Measurements from ENCODE around the gene NINL. TPM values are rescaled to one million over a fixed set of nuclear protein-coding genes. Genes with fewer than 3 reads are reported as not detected.
"Not testable (repeated sequence)": the region's sequence is repeated elsewhere in the genome, so short reads cannot be mapped to it uniquely, and the experiment has no call there.

NINL gene
- polyA plus RNA-seq, 1 donor: 30.9 TPM

GRCh38 chr20:25504366-25505135 is 80.8 kb downstream of the NINL start:
- Histone ChIP-seq H3K27me3 (ENCODE audit: control insufficient read depth, insufficient read depth, low read length) (no peaks in the 10 kb centered on the region), H3K27ac (ENCODE audit: low read length) (no peak overlapping the region), H3K36me3 (ENCODE audit: control insufficient read depth, insufficient read depth, low read length) (peaks cover 43% of the 10 kb centered on the region), H3K4me3 (ENCODE audit: low read length) (no peak overlapping the region), H3K9me3 (ENCODE audit: control insufficient read depth, low read depth, low read length) (no peaks in the 10 kb centered on the region), H3K4me1 (ENCODE audit: control insufficient read depth, insufficient read depth, low read length) (peaks cover 17% of the 10 kb centered on the region)
- no peak for DNase-seq
- no CpG with 5 or more reads among the region's 15 CpGs for WGBS (ENCODE audit: insufficient coverage, low lambda C conversion rate)

GRCh38 chr20:25503936-25504335 is 81.4 kb downstream of the NINL start:
- peaks cover 40% of the 10 kb centered on the region for H3K36me3 ChIP-seq (ENCODE audit: control insufficient read depth, insufficient read depth, low read length)
- DNase-seq: no peak
- H3K4me1 ChIP-seq (ENCODE audit: control insufficient read depth, insufficient read depth, low read length): peaks cover 17% of the 10 kb centered on the region
- H3K27ac ChIP-seq (ENCODE audit: low read length): no peak overlapping the region
- no peak overlapping the region for H3K4me3 ChIP-seq (ENCODE audit: low read length)
- no CpG with 5 or more reads among the region's 12 CpGs for WGBS (ENCODE audit: insufficient coverage, low lambda C conversion rate)
- H3K27me3 ChIP-seq (ENCODE audit: control insufficient read depth, insufficient read depth, low read length): no peaks in the 10 kb centered on the region
- H3K9me3 ChIP-seq (ENCODE audit: control insufficient read depth, low read depth, low read length): no peaks in the 10 kb centered on the region

- H3K27me3 ChIP-seq (ENCODE audit: control insufficient read depth, insufficient read depth, low read length); H3K27ac ChIP-seq (ENCODE audit: low read length); H3K4me3 ChIP-seq (ENCODE audit: low read length); DNase-seq; H3K9me3 ChIP-seq (ENCODE audit: control insufficient read depth, low read depth, low read length): not testable (repeated sequence)
- Histone ChIP-seq H3K36me3 (ENCODE audit: control insufficient read depth, insufficient read depth, low read length) (peaks cover 41% of the 10 kb centered on the region), H3K4me1 (ENCODE audit: control insufficient read depth, insufficient read depth, low read length) (peaks cover 11% of the 10 kb centered on the region)
- WGBS (ENCODE audit: insufficient coverage, low lambda C conversion rate): no CpG with 5 or more reads among the region's 6 CpGs
Measured at GRCh38 chr20:25503051-25503639, 82.2 kb downstream of the NINL start.

GRCh38 chr20:25500880-25501351 is 84.4 kb downstream of the NINL start:
- WGBS (ENCODE audit: insufficient coverage, low lambda C conversion rate): no CpG with 5 or more reads among the region's 13 CpGs
- DNase-seq: no peak
- H3K36me3 ChIP-seq (ENCODE audit: control insufficient read depth, insufficient read depth, low read length): peaks cover 50% of the 10 kb centered on the region
- no peaks in the 10 kb centered on the region for H3K27me3 ChIP-seq (ENCODE audit: control insufficient read depth, insufficient read depth, low read length)
- no peak overlapping the region for H3K4me3 ChIP-seq (ENCODE audit: low read length)
- no peak overlapping the region for H3K27ac ChIP-seq (ENCODE audit: low read length)
- H3K4me1 ChIP-seq (ENCODE audit: control insufficient read depth, insufficient read depth, low read length): no peaks in the 10 kb centered on the region
- no peaks in the 10 kb centered on the region for H3K9me3 ChIP-seq (ENCODE audit: control insufficient read depth, low read depth, low read length)

- WGBS (ENCODE audit: insufficient coverage, low lambda C conversion rate): no CpG with 5 or more reads among the region's 8 CpGs
- Histone ChIP-seq H3K9me3 (ENCODE audit: control insufficient read depth, low read depth, low read length) (no peaks in the 10 kb centered on the region), H3K4me1 (ENCODE audit: control insufficient read depth, insufficient read depth, low read length) (no peaks in the 10 kb centered on the region), H3K27me3 (ENCODE audit: control insufficient read depth, insufficient read depth, low read length) (no peaks in the 10 kb centered on the region), H3K4me3 (ENCODE audit: low read length) (no peak overlapping the region), H3K27ac (ENCODE audit: low read length) (no peak overlapping the region), H3K36me3 (ENCODE audit: control insufficient read depth, insufficient read depth, low read length) (peaks cover 45% of the 10 kb centered on the region)
- DNase-seq: no peak
Measured at GRCh38 chr20:25499855-25500434, 85.4 kb downstream of the NINL start.

GRCh38 chr20:25499031-25499430 is 86.3 kb downstream of the NINL start:
- DNase-seq: no peak
- Histone ChIP-seq H3K27ac (ENCODE audit: low read length) (no peak overlapping the region), H3K4me1 (ENCODE audit: control insufficient read depth, insufficient read depth, low read length) (no peaks in the 10 kb centered on the region), H3K27me3 (ENCODE audit: control insufficient read depth, insufficient read depth, low read length) (no peaks in the 10 kb centered on the region), H3K36me3 (ENCODE audit: control insufficient read depth, insufficient read depth, low read length) (peaks cover 42% of the 10 kb centered on the region), H3K4me3 (ENCODE audit: low read length) (no peak overlapping the region), H3K9me3 (ENCODE audit: control insufficient read depth, low read depth, low read length) (no peaks in the 10 kb centered on the region)
- WGBS (ENCODE audit: insufficient coverage, low lambda C conversion rate): no CpG with 5 or more reads among the region's 13 CpGs

- peaks cover 38% of the 10 kb centered on the region for H3K36me3 ChIP-seq (ENCODE audit: control insufficient read depth, insufficient read depth, low read length)
- H3K27ac ChIP-seq (ENCODE audit: low read length): no peak overlapping the region
- H3K27me3 ChIP-seq (ENCODE audit: control insufficient read depth, insufficient read depth, low read length): no peaks in the 10 kb centered on the region
- H3K4me1 ChIP-seq (ENCODE audit: control insufficient read depth, insufficient read depth, low read length): no peaks in the 10 kb centered on the region
- H3K9me3 ChIP-seq (ENCODE audit: control insufficient read depth, low read depth, low read length): no peaks in the 10 kb centered on the region
- no peak for DNase-seq
- no CpG with 5 or more reads among the region's 6 CpGs for WGBS (ENCODE audit: insufficient coverage, low lambda C conversion rate)
- H3K4me3 ChIP-seq (ENCODE audit: low read length): no peak overlapping the region
Measured at GRCh38 chr20:25498280-25498606, 87.1 kb downstream of the NINL start.

GRCh38 chr20:25497586-25498279 is 87.6 kb downstream of the NINL start:
- Histone ChIP-seq H3K4me1 (ENCODE audit: control insufficient read depth, insufficient read depth, low read length) (no peaks in the 10 kb centered on the region), H3K4me3 (ENCODE audit: low read length) (no peak overlapping the region), H3K27me3 (ENCODE audit: control insufficient read depth, insufficient read depth, low read length) (no peaks in the 10 kb centered on the region), H3K27ac (ENCODE audit: low read length) (no peak overlapping the region), H3K36me3 (ENCODE audit: control insufficient read depth, insufficient read depth, low read length) (peaks cover 36% of the 10 kb centered on the region), H3K9me3 (ENCODE audit: control insufficient read depth, low read depth, low read length) (no peaks in the 10 kb centered on the region)
- DNase-seq: no peak
- WGBS (ENCODE audit: insufficient coverage, low lambda C conversion rate): no CpG with 5 or more reads among the region's 22 CpGs

- no peaks in the 10 kb centered on the region for H3K4me1 ChIP-seq (ENCODE audit: control insufficient read depth, insufficient read depth, low read length)
- H3K9me3 ChIP-seq (ENCODE audit: control insufficient read depth, low read depth, low read length): no peaks in the 10 kb centered on the region
- no peak for DNase-seq
- H3K4me3 ChIP-seq (ENCODE audit: low read length): no peak overlapping the region
- H3K27ac ChIP-seq (ENCODE audit: low read length): no peak overlapping the region
- WGBS (ENCODE audit: insufficient coverage, low lambda C conversion rate): no CpG with 5 or more reads among the region's 9 CpGs
- H3K27me3 ChIP-seq (ENCODE audit: control insufficient read depth, insufficient read depth, low read length): no peaks in the 10 kb centered on the region
- peaks cover 31% of the 10 kb centered on the region for H3K36me3 ChIP-seq (ENCODE audit: control insufficient read depth, insufficient read depth, low read length)
Measured at GRCh38 chr20:25496968-25497401, 88.3 kb downstream of the NINL start.

- no CpG with 5 or more reads among the region's 14 CpGs for WGBS (ENCODE audit: insufficient coverage, low lambda C conversion rate)
- no peak for DNase-seq
- no peak overlapping the region for H3K27ac ChIP-seq (ENCODE audit: low read length)
- no peaks in the 10 kb centered on the region for H3K9me3 ChIP-seq (ENCODE audit: control insufficient read depth, low read depth, low read length)
- peaks cover 31% of the 10 kb centered on the region for H3K36me3 ChIP-seq (ENCODE audit: control insufficient read depth, insufficient read depth, low read length)
- no peaks in the 10 kb centered on the region for H3K27me3 ChIP-seq (ENCODE audit: control insufficient read depth, insufficient read depth, low read length)
- H3K4me3 ChIP-seq (ENCODE audit: low read length): no peak overlapping the region
- no peaks in the 10 kb centered on the region for H3K4me1 ChIP-seq (ENCODE audit: control insufficient read depth, insufficient read depth, low read length)
Measured at GRCh38 chr20:25496165-25496967, 89.0 kb downstream of the NINL start.
